ENCODE data around the gene ARSI. TPM values are rescaled to one million over a fixed set of nuclear protein-coding genes. Genes with fewer than 3 reads are reported as not detected.

Gene ARSI
- total and polyA plus RNA-seq, 4 donors = 0.23 to 0.51 (median 0.33) TPM; not detected in 1

DNA sequence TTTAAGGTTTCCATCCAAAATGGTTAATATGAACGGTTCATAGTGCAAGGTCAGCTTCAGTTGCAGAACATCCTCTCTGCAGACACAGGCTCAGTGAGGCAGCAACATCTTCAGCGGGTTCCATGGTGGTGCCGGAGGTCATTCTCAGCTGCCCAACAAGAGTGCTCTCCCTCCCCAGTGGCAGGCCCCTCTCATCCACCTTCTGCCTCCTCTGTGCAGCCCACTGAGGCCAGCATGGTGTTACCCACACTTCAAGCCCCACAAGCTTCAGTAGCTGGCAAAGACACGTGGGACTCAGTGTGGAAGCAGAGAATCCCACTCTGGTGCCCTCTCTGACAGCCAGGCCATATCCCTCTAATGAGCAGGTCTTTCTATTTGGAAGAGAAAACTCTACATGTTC is 4.1 kb upstream of the ARSI start:
- Histone ChIP-seq H3K36me3 (ENCODE audit: control insufficient read depth in 4 of 4, insufficient read depth in 3 of 4, low read depth in 1 of 4, low read length in 3 of 4) (peaks cover 0 to 1% (median 0%) of the 10 kb centered on the region in 4 donors), H3K9me3 (ENCODE audit: control insufficient read depth in 4 of 4, low read length in 3 of 4) (no peaks in the 10 kb centered on the region), H3K27me3 (ENCODE audit: control insufficient read depth in 4 of 4, insufficient read depth in 4 of 4, low read length in 3 of 4) (peaks cover 0 to 2% (median 0%) of the 10 kb centered on the region in 4 donors), H3K27ac (ENCODE audit: low read depth in 1 of 2, low read length in 2 of 2) (no peak overlapping the region), H3K9ac (ENCODE audit: low read depth in 1 of 2, low read length in 2 of 2) (no peak overlapping the region), H3K4me1 (ENCODE audit: control insufficient read depth in 4 of 4, insufficient read depth in 4 of 4, low read length in 3 of 4) (peaks cover 6 to 10% (median 8%) of the 10 kb centered on the region in 4 donors), H3K4me3 (ENCODE audit: low read depth in 1 of 3, low read length in 3 of 3) (no peak overlapping the region)
- DNase-seq (ENCODE audit: low spot score) = no peak
- WGBS = 93% methylated on average over 4 of the region's 4 CpGs
- TF ChIP-seq, protein P1, sequence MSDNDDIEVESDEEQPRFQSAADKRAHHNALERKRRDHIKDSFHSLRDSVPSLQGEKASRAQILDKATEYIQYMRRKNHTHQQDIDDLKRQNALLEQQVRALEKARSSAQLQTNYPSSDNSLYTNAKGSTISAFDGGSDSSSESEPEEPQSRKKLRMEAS (IDR thresholded peaks at IDR 0.05) = no peak
- no peak for TF ChIP-seq CTCF (IDR thresholded peaks at IDR 0.05; ENCODE audit: low read depth, low read length, missing input control)
- no peak for TF ChIP-seq EGR1 (IDR thresholded peaks at IDR 0.05; ENCODE audit: low read depth in 2 of 2)

DNA sequence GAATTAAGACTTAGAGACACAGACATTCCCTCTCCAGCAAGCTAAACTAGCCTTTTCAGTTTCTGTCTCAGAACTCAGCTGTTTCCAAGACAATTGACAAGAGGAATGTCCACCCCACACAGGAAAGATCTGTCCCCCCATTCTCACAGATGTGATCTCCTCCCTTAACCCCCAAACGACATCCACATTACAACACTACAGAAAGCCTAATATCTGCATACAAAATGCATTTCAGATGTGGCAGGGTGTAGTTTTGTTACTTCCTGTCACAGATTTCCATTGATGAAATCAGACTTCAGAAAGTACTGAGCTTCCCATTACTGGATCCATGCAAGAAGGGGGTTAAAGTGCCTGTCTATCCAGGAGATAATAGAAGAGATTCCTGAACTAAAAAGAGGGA is 2.9 kb upstream of the ARSI start:
- WGBS = 53% methylated on average over 1 of the region's 1 CpG
- Histone ChIP-seq H3K9me3 (ENCODE audit: control insufficient read depth in 4 of 4, low read length in 3 of 4) (no peaks in the 10 kb centered on the region), H3K27ac (ENCODE audit: low read depth in 1 of 2, low read length in 2 of 2) (no peak overlapping the region), H3K27me3 (ENCODE audit: control insufficient read depth in 4 of 4, insufficient read depth in 4 of 4, low read length in 3 of 4) (peaks cover 0 to 5% (median under 1%) of the 10 kb centered on the region in 4 donors), H3K36me3 (ENCODE audit: control insufficient read depth in 4 of 4, insufficient read depth in 3 of 4, low read depth in 1 of 4, low read length in 3 of 4) (peaks cover 0 to 1% (median 0%) of the 10 kb centered on the region in 4 donors), H3K4me1 (ENCODE audit: control insufficient read depth in 4 of 4, insufficient read depth in 4 of 4, low read length in 3 of 4) (peaks cover 6 to 10% (median 8%) of the 10 kb centered on the region in 4 donors), H3K4me3 (ENCODE audit: low read depth in 1 of 3, low read length in 3 of 3) (no peak overlapping the region), H3K9ac (ENCODE audit: low read depth in 1 of 2, low read length in 2 of 2) (no peak overlapping the region)
- TF ChIP-seq SP1 (IDR thresholded peaks at IDR 0.05) = no peak
- no peak for TF ChIP-seq FOXA2 (IDR thresholded peaks at IDR 0.05)
- no peak for TF ChIP-seq YY1 (IDR thresholded peaks at IDR 0.05)
- no peak for TF ChIP-seq GABPA (IDR thresholded peaks at IDR 0.05 in 1 of 2, conservative IDR thresholded peaks at IDR 0.05 in 1 of 2)
- no peak for DNase-seq (ENCODE audit: low spot score)

GRCh38 chr5:150305095-150305494 is 2.4 kb upstream of the ARSI start:
- H3K9ac ChIP-seq (ENCODE audit: low read depth in 1 of 2, low read length in 2 of 2) = no peak overlapping the region
- H3K36me3 ChIP-seq (ENCODE audit: control insufficient read depth in 4 of 4, insufficient read depth in 3 of 4, low read depth in 1 of 4, low read length in 3 of 4) = peaks cover 0 to 1% (median 0%) of the 10 kb centered on the region in 4 donors
- WGBS = 80% methylated on average over 2 of the region's 2 CpGs
- DNase-seq (ENCODE audit: low spot score) = no peak
- TF ChIP-seq EGR1 (IDR thresholded peaks at IDR 0.05; ENCODE audit: low read depth in 2 of 2) = no peak
- no peak for TF ChIP-seq REST (IDR thresholded peaks at IDR 0.05)
- TF ChIP-seq TAF1 (conservative IDR thresholded peaks at IDR 0.05) = no peak
- TF ChIP-seq, protein P1 (IDR thresholded peaks at IDR 0.05) = no peak
- peaks cover 0 to 5% (median under 1%) of the 10 kb centered on the region in 4 donors for H3K27me3 ChIP-seq (ENCODE audit: control insufficient read depth in 4 of 4, insufficient read depth in 4 of 4, low read length in 3 of 4)
- H3K9me3 ChIP-seq (ENCODE audit: control insufficient read depth in 4 of 4, low read length in 3 of 4) = no peaks in the 10 kb centered on the region
- H3K4me3 ChIP-seq (ENCODE audit: low read depth in 1 of 3, low read length in 3 of 3) = no peak overlapping the region
- peaks cover 6 to 10% (median 8%) of the 10 kb centered on the region in 4 donors for H3K4me1 ChIP-seq (ENCODE audit: control insufficient read depth in 4 of 4, insufficient read depth in 4 of 4, low read length in 3 of 4)
- no peak overlapping the region for H3K27ac ChIP-seq (ENCODE audit: low read depth in 1 of 2, low read length in 2 of 2)

Measured in liver (tissue), 9 donors.